SK-N-MC (cell line): ENCODE results near the gene PTPRN2.

Experiments
- EZH2 ChIP-seq: fragments of 200-600 bp; sonication (generic); IDR thresholded peaks from one replicate; pipeline ENCODE4 v1.6.1; 2017; ENCODE audit warnings: antibody characterized with exemption
- FOXP2 ChIP-seq: optimal IDR thresholded peaks from 2 replicates; pipeline ENCODE3; 2011; ENCODE audit warnings: mild to moderate bottlenecking, moderate library complexity; ENCODE audit not compliant: insufficient read depth; ENCODE audit errors: extremely low read length, control extremely low read depth

GRCh38 chr7:158083526-158084310, 503.9 kb downstream of the PTPRN2 start:
- TF ChIP-seq FOXP2 (no peak), EZH2 (no peak)
